SK-N-SH treated with all-trans-retinoic acid at 6 μM for 48 hours (cell line): ENCODE data around the gene ANKLE2.

Source experiments
- OSR1 ChIP-seq: fragments of 250-450 bp; sonication (Bioruptor Pico); IDR thresholded peaks from 2 replicates; pipeline ENCODE4 v1.8.0; 2022; ENCODE audit warnings: moderate library complexity, mild to moderate bottlenecking, inconsistent platforms
- PATZ1 ChIP-seq: fragments of 250-450 bp; sonication (Bioruptor Pico); IDR thresholded peaks from 2 replicates; pipeline ENCODE4 v1.8.0; 2020; ENCODE audit warnings: mild to moderate bottlenecking, moderate library complexity, borderline replicate concordance
- POU6F1 ChIP-seq: fragments of 250-450 bp; sonication (Bioruptor Pico); IDR thresholded peaks from 2 replicates; pipeline ENCODE4 v1.8.0; 2021; ENCODE audit warnings: low read depth, mild to moderate bottlenecking, moderate library complexity, borderline replicate concordance
- RARB ChIP-seq: fragments of 250-450 bp; sonication (Bioruptor Pico); IDR thresholded peaks from 2 replicates; pipeline ENCODE4 v1.8.0; 2021; ENCODE audit warnings: mild to moderate bottlenecking, moderate library complexity
- TCF4 ChIP-seq: fragments of 250-450 bp; sonication (Bioruptor Pico); IDR thresholded peaks from 2 replicates; pipeline ENCODE4 v1.8.0; 2021; ENCODE audit warnings: mild to moderate bottlenecking, moderate library complexity, borderline replicate concordance
- TOX ChIP-seq: fragments of 250-450 bp; sonication (Bioruptor Pico); IDR thresholded peaks from 2 replicates; pipeline ENCODE4 v1.8.0; 2021; ENCODE audit warnings: mild to moderate bottlenecking, moderate library complexity, borderline replicate concordance
- TSHZ2 ChIP-seq: fragments of 250-450 bp; sonication (Bioruptor Pico); IDR thresholded peaks from 2 replicates; pipeline ENCODE4 v1.5.0; 2020; ENCODE audit warnings: mild to moderate bottlenecking, moderate library complexity
- ZFP30 ChIP-seq: fragments of 450-650 bp; formaldehyde crosslinking; IDR thresholded peaks from 2 replicates; pipeline ENCODE4 v1.5.0; 2022; ENCODE audit warnings: mild to moderate bottlenecking, moderate library complexity

GRCh38 chr12:132783917-132784531, 22.4 kb upstream of the ANKLE2 start:
- no peak for TF ChIP-seq PATZ1
- no peak for TF ChIP-seq TOX (CRISPR knock-in tag)
- TF ChIP-seq POU6F1 (CRISPR knock-in tag): no peak
- no peak for TF ChIP-seq OSR1
- no peak for TF ChIP-seq TCF4
- TF ChIP-seq TSHZ2 (CRISPR knock-in tag): no peak
- TF ChIP-seq RARB (CRISPR knock-in tag): no peak
- TF ChIP-seq ZFP30 (CRISPR knock-in tag): no peak
